HG02870 (cell line): Measurements from ENCODE around the gene PCGF3.
"Not testable (repeated sequence)": the region's sequence is repeated elsewhere in the genome, so short reads cannot be mapped to it uniquely, and the experiment has no call there.

Experiments
- ATAC-seq: cut with Tn5 transposase; IDR thresholded peaks from one replicate; pipeline ENCODE4 v1.9.1; 2021; ENCODE audit warnings: mild to moderate bottlenecking, moderate library complexity; ENCODE audit not compliant: unreplicated experiment

Gene PCGF3

DNA sequence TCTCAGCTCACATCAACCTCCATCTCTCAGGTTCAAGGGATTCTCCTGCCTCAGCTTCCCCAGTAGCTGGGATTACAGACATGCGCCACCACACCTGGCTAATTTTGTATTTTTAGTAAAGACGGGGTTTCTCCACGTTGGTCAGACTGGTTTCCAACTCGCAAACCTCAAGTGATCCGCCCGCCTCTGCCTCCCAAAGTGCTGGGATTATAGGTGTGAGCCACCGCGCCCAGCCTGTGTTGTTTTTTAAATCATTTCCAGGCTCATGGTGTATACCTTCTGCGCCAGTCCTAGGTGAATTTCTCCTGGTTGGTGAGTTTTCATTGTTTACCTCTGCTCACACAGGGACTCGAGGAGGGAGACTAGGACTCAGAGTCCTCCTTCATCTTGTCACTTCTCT lies 74.6 kb downstream of the PCGF3 start:
- not testable (repeated sequence) for ATAC-seq

DNA sequence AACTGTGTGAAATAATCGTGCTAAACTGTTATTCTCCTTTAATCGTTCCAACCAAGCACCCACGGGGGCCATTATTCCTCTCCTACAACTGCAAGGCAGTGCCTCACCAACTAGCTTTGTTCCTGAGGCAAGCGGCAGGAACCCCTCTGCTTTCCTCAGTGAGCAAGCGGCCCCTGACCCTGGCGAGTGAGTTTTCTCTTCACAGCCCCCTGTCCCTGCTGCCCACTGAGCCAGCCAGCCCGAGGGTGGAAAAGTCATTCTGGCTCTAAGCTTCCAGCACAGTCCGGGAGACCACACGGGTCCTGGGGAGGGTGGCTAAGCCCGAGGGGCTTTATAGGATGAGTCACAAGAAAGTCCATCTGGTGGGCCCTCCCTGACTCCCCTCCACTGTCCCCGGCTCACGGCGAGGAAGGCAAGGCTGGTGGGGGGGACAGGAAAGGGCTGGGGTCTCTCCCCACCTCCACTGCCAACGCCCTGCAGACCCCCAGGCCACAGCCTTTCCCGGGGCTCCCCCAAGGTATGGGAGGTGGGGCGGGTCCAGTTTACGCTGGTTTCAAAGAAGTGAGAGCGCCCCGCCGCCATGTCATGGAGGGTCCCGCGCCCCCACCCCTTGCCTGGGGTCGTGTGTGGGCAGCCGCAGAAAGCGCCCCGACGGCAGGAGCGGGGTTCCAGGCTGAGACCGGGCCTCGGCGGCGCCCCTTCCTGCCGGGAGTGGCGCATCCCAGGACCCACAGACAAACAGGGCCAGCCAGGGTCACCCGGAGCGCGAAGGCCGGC lies 75.3 kb downstream of the PCGF3 start:
- ATAC-seq = no peak

DNA sequence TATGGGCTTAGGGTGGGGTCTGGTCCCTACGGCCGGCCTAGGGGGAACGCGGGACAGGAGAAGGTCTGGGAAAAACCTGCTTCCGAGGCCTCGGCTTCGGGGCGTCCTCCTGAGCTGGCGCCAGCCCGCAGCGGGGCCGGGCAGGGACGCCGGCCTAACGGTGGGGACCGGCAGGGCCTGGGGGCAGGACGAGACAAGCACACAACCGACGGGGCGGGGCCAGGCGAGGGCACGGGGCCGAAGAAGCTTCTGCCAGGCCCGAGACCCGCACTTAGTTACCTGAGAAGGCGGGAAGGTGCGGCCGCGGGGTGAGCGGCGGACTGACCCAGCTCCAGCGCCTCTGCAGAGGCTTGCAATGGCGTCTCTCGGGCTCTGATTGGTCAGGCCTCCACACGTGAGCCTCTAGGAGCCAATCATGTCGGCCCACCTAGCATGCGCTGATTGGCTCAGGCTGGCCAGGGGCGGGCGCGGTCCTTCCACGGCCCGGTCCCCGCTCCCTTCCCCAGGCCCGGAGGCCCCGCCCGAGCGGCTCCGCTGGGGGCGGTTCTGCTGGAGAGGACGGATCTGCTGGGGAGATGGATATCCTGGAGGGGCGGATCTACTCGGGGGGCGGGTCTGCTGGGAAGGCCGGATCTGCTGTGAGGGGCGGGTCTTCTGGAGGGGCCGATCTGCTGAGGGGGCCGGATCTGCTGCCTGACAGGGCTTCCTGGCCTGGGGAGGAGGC lies 76.0 kb downstream of the PCGF3 start:
- ATAC-seq = peak; percentile 94

DNA sequence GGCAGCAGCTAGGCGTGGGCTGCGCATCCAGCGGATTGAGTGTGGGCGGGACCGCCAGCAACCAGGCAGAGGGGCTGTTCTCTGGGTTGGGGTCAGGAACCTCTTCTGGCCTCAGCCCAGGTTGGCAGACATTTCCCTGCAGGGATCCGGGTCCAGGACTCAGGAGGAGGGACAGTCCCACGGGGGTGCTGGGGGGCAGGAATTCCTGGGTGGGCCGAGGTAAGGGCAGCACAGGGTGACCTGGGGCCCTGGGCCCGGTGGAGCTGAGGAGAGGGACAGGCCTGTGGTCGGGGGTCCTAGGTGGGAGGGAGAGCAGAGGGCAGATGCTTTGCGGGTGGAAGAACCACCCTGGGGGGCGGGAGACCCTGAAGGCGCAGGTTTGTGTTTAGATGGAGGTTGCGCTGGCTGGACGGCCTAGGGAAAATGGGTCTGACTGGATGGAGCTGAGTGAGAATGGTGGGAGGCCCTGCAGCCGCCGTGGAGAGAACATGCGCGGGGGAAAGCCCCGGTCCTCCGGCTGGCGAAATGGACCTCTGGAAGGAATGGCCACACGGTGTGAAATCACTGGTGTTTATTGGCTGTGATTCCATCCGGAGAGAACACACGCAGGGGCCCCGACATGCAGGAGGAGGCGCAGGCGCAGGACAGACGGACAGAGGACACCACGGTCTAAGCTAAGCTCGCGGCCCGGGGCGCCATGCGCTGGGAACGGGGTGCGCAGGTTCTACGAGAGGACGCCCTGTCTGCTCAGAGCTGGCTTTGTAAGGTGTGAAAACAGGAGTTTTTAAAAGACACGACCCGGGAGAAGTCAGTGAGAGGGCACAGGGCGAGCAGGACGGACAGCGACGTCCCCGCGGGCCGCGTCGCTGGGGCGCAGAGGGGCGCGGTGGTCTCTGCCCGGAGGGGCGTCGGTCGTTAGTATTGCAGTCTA lies 79.0 kb downstream of the PCGF3 start:
- ATAC-seq = no peak

DNA sequence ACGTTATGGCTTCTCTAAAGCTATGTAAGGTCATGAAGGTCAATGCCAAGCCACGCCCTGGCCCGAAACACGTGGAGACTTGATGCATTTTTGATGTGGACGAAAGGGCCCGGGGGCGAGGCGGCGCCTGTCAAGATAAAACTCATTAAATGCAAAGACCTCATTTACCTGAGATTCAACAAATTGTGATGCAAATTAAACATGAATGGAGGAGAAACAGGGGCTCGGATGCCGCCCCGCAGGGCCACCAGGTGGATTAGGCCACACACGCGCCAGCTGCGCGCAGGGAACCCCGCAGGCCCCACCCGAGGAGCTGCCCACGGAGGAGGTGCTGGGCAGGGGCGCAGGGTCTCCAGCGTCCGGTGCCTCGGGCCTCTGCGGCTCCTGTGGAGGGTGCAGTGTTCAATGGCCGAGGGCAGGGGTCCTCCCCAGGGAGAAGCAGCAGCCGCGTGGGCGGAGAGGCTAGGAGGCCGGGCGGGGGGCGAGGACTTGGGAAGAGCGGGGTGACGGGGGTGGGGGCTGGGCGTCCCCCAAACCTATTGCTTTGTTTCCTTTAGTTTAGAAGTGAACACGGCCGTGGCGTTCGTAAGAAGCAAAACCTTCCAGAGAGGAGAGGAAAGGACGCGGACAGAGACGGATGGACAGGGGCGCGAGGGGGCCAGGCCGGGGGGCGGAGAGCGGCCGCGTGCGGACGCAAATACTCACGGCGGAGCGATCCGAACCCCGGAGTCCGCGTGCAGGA lies 79.9 kb downstream of the PCGF3 start:
- ATAC-seq = no peak

DNA sequence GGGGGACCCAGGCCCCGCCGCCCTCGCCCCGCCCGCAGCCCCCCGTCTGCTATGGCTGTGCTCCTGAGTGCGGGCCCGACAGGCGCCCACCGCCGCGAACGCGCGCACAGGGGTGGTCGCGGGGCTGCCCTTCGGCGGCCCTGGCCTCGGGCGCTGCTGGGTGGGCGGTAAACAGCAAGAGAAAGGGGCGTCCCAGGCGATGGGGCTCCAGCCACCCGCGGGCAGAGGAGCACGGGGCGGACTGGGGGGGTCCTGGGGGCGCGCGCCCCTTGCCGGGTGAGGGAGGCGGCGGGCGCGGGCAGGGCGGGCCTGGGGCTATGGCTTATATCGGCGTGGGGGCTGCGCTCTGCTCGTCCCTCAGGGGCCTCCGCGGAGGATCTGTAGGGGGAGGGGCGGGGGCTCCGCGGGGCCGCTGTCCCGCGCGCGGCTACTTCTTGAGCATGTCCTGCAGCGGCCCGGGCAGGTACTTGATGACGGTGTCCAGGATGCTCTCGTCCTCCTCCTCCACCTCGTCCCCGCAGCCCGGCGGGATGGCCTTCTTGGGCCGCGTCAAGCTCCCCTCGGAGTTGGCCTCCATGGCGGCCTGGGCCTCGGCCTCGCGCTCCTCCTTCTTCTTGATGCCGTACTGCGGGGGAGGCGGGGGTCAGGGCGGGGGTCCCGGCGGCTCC lies 80.6 kb downstream of the PCGF3 start:
- no peak for ATAC-seq

DNA sequence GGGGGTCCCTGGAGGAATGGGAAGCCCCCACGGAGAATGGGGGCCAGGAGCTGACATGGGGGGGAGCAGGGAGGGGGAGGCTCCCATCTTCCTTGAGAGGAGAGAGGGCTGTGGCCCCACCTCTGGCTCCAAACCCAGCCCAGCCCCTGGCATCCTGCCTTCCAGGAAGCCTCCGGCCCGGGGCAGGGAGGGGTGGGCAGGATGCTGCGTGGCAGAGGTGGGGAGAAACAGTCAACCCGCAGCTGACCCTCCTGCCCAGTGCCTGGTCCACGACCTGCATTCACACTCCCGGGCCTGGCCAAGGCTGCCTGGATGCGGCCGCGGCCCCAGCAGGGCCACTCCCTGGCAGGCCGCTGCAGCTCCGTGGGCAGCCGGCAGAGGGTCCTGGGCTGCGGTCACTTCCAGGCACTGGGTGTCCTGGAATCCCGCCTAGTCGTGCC lies 81.2 kb downstream of the PCGF3 start:
- no peak for ATAC-seq

DNA sequence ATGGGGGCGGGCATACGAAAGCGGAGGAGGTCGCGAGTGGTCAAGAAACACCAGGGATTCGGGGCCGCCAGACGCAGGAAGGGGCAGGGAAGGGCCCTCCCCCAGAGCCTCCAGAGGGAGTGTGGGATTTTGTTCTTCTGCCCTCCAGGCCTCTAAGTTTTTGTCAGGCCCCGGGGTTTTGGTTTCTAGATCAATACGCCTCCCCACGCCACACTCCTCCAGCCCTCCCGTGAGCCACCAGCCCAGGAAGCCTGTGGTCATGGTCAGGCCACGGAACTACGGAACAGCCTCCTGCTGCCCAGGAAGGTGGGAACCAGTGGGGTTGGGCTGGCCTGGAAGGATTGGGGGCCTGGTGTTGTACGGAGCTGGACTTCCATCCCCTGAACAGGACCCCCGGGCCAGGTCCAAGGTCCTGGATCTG lies 81.9 kb downstream of the PCGF3 start:
- no peak for ATAC-seq

DNA sequence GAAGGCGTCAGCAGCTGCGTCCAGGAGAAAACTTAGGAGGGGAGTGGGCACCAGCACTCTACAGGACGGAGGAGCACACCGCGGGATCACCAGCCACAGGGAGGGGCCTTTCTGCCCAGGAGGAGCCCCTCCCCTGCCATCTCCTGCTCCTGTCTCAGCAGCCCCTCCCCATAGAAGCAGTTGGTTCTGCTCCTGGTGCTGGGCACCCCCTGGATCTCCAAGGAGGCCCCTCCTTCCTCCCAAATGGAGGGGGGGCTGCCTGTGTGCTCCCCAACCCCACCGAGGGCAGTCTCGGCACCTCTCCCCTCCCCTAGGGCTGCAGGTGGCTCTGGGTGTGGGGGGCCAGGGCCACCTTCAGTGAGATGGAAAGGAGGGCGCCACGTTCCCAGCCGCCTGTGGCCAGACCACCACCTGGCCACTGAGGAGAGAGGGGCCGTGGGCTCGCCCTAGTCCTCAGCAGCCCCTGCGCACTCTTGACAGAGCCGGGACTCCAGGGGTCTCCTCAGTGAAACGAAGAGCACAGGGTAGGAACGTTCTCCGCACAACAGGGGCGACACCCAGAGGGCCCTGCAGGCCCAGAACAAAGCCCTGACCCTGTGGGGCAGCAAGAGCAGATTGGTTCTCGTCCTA lies 82.5 kb downstream of the PCGF3 start:
- no peak for ATAC-seq

DNA sequence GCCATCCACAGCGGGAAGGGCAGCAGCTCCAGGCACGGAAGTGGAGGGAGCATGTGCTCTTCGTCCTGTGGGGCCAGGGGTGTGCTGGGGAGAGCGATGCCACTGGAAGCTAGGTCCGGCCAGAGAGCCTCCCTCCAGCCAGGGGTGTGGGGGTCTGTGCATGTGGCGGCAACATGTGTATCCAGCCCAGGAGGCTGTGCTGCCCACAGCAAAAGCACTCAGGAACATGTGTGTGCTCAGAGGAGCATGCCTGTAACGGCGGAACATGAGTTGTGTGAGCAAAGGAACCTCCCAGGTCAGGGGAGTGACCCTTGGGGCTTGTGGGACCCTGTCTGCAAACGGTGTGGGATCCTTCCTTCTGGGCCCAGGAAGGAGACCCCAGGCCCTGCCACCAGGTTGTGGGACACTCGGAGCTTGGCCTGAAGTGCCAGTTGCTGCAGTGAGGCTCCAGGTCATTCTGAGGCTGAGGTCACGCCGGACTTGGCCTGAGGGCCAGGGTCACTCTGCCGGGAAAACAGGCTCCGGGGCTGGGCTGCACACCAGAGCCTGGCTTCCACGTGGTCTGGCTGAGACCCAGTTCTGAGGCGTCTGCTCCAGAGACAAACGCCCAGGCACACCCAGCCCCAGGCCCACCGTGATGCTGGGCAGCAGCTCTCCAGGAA lies 83.1 kb downstream of the PCGF3 start:
- ATAC-seq = no peak

DNA sequence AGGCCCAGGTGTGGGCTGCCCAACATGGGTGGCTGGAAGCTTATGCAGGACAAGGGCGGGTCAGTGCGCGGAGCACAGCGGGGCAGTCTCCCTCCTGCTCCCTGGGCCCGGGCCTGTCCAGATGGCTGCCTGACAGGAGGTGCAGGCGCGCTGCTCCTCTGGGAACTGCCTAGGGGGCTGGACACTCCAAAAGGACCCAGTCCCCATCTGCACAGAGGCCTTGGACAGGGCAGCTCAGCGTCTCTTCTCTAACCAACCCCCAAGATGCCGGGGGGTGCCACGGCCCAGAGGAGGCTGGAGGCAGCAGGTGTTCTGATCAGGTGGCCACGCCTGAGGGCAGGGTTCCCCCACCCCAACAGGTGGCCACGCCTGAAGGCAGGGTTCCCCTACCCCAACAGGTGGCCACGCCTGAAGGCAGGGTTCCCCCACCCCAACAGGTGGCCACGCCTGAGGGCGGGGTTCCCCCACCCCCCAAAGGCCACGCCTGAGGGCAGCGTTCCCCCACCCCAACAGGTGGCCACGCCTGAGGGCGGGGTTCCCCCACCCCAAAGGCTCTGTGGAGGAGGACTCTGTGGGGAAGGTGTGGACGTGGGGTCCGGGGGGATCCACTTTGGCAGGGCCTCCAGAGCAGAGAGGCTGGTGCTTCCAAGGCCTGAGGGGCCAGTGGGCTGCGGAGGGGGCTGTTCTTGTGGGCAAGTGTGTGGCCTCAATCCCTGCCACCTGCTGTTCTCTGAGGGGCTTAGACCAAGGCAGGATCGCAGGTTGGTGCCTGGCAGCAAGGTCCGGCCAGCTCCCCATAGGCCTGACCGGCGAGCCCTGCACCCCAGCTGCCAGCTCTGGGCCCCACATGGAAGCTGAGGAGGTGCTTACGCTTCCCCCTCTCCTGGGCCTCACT lies 84.2 kb downstream of the PCGF3 start:
- no peak for ATAC-seq

DNA sequence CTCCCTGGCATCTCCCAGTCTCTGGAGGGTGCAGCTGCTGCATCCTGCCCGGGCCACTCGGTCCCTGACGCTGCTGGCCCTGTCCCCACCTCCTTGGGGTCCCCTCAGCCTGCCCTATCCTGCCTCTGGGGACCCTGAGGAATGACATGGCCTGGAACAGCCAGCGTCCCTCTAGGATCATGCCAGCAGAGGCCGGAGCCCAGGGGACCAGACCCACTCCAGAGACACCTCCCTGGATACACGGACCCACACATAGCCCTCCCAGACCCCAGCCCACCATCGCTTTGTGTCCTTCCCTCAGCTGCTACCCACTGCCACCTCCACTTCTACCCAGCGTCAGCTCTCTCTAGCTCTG lies 84.8 kb downstream of the PCGF3 start:
- ATAC-seq = no peak

DNA sequence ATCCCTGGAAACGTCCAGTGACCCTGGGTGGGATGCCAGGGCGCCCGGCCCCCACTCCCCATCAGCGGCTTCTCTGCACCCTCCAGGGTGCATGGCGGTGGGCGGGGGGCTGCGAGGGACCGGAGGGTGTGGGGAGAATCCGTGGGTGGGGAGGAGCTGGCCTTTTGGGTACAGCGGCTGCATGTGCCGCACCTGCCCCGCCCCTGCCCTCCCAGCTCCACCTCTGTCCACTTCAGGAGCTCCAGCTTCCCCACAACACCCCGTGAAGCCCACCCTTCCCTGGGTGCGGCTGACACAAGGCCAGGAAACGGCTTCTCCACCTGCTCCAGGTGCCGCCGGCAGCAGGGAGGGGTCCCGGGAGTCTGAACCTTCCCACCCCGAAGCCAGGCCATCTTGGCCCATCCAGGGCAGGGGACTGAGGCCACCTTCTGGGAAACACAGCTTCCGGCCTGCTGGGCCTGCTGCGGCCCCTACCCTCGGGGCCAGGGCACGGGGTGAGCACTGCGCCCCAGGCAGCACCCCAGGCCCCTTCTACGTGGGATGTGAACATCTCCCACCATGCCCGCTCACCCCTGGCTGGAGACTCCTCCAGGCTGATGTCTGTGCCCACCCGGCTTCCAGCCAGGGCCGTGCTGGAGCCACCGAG lies 85.7 kb downstream of the PCGF3 start:
- ATAC-seq = no peak

DNA sequence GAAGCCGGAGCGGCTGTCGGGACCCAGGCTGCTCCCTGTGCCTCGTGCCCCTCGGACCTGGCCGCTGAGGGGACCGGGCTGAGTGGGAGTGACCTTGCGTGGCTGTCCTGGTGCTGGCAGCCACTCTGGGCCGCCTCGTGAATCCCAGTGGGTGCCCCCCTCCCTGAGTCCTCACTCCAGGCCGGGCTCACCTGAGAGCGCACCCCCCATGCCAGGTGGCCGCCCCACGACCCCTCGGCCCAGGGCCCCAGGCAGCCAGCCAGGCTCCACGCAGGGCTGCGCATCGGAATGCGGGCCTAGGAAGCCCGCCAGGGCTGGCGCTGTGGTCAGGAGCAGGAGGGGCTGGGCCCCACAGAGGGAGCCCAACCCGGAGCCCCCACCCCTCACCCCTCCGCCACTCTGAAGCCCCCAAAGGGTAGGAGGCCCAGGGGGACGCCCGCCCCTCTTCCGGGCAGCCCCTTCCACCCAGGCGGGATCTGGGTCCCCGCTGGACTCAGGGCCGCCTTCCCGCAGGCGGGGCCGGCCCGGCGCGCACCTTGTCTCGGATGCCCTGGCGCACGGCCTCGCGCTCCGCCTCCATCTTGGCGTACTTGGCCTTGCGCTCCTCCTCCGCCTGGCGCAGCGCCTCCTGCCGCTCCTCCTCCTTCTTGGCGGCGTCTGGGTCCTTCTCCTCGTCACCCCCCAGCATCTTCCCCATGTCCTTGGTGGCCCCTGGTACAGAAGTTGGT lies 86.4 kb downstream of the PCGF3 start:
- no peak for ATAC-seq

DNA sequence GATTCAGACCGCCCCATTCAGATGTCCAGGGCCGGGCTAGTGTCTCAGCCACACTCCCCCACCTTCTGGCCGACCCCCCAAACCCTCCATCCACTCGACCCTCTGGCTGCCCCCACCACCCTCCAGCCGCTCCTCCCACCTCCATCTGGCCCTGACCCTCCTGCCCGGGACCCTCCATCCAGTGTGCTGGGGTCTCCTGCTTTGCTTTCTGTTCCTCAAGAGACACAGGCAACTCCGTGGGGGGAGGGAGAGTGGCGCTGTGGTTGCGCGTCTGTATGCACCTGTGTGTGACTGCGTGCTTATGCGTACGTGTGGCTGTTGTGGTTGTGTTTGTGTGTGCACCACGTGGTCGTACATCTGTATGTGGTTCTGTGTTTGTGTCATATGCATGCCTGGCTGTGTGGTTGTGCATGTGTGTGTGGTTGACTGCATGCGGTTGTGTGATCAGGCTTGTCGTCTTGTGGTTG lies 87.0 kb downstream of the PCGF3 start:
- no peak for ATAC-seq

DNA sequence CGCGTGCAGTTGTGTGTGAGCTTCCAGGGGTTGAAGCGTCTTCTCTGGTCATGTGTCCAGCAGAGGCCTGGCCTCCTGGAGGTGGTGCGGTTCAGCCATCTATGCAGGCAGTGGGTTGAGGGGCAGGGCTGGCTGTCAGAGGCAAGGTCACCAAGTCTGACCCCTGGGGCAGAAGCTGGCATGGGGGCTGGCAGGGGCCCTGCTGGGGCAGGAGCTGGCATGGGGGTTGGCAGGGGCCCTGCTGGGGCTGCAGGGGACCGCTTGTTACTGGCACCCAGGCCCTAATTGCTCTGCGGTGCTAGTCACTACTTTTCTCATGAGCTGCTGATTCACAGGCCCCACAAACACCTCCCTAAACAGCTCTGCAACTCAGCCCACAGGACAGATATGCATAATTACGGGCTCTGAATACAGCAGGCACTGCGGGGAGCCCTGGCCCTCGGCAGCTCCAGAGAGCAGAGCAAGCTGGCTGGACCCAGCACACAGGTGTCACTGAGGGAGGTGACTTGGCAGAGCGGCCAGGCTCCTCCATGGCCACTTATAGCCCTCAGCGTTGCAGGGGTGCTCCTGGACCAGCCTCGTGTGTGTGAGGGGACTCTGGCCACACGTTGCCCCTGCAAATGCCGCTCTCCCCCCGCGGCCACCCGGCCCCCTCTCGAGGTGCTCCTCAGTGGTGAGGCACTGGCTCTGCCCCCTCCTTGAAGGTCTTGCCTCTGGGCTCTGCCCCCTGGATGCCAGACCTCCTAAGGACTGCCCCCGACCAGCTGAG lies 87.6 kb downstream of the PCGF3 start:
- ATAC-seq = no peak
